HG03342 (cell line): ENCODE data around the gene ILDR2.
A peak's percentile ranks its signal among the peaks of the same experiment; 100 is the strongest.

ENCODE experiments used
- ATAC-seq: cut with Tn5 transposase; IDR thresholded peaks from one replicate; pipeline ENCODE4 v1.9.1; 2021; ENCODE audit warnings: mild to moderate bottlenecking, moderate library complexity; ENCODE audit not compliant: unreplicated experiment

The ILDR2 gene

GRCh38 chr1:166925810-166926478 is 49.4 kb downstream of the ILDR2 start:
- no peak for ATAC-seq

GRCh38 chr1:166924823-166925541 is 50.4 kb downstream of the ILDR2 start:
- ATAC-seq, result peak; percentile 80

- no peak for ATAC-seq
These were observed 54.5 kb downstream of the ILDR2 start for GRCh38 chr1:166920561-166921475.

- no peak for ATAC-seq
These were observed 56.4 kb downstream of the ILDR2 start for GRCh38 chr1:166918956-166919316.

GRCh38 chr1:166918088-166918955 is 57.0 kb downstream of the ILDR2 start:
- no peak for ATAC-seq

GRCh38 chr1:166915941-166916340 is 59.4 kb downstream of the ILDR2 start:
- no peak for ATAC-seq

GRCh38 chr1:166915042-166915441 is 60.3 kb downstream of the ILDR2 start:
- no peak for ATAC-seq

GRCh38 chr1:166914111-166914510 is 61.2 kb downstream of the ILDR2 start:
- ATAC-seq, result no peak

GRCh38 chr1:166911624-166912023 is 63.7 kb downstream of the ILDR2 start:
- no peak for ATAC-seq

- ATAC-seq, result peak; percentile 93
These were observed 64.8 kb downstream of the ILDR2 start for GRCh38 chr1:166910396-166910994.

- ATAC-seq, result no peak
These were observed 66.4 kb downstream of the ILDR2 start for GRCh38 chr1:166908942-166909341.

- ATAC-seq, result peak; percentile 70
These were observed 67.6 kb downstream of the ILDR2 start for GRCh38 chr1:166907763-166908162.

GRCh38 chr1:166907051-166907450 is 68.3 kb downstream of the ILDR2 start:
- ATAC-seq, result no peak

- ATAC-seq, result no peak
These were observed 68.7 kb downstream of the ILDR2 start for GRCh38 chr1:166906647-166907046.

GRCh38 chr1:166905900-166906299 is 69.4 kb downstream of the ILDR2 start:
- no peak for ATAC-seq

- ATAC-seq, result no peak
These were observed 70.2 kb downstream of the ILDR2 start for GRCh38 chr1:166905136-166905535.

- no peak for ATAC-seq
These were observed 72.1 kb downstream of the ILDR2 start for GRCh38 chr1:166903232-166903631.

- no peak for ATAC-seq
These were observed 73.1 kb downstream of the ILDR2 start for GRCh38 chr1:166902279-166902678.

- ATAC-seq, result no peak
These were observed 74.4 kb downstream of the ILDR2 start for GRCh38 chr1:166900987-166901386.

- no peak for ATAC-seq
These were observed 75.6 kb downstream of the ILDR2 start for GRCh38 chr1:166899769-166900168.
